GM19455 (cell line): ENCODE measurements around the gene SORBS2.
"Not testable (repeated sequence)": the region's sequence is repeated elsewhere in the genome, so short reads cannot be mapped to it uniquely, and the experiment has no call there.

Experiments used
- ATAC-seq: cut with Tn5 transposase; IDR thresholded peaks from one replicate; pipeline ENCODE4 v1.9.1; 2021; ENCODE audit not compliant: unreplicated experiment

The SORBS2 gene

DNA sequence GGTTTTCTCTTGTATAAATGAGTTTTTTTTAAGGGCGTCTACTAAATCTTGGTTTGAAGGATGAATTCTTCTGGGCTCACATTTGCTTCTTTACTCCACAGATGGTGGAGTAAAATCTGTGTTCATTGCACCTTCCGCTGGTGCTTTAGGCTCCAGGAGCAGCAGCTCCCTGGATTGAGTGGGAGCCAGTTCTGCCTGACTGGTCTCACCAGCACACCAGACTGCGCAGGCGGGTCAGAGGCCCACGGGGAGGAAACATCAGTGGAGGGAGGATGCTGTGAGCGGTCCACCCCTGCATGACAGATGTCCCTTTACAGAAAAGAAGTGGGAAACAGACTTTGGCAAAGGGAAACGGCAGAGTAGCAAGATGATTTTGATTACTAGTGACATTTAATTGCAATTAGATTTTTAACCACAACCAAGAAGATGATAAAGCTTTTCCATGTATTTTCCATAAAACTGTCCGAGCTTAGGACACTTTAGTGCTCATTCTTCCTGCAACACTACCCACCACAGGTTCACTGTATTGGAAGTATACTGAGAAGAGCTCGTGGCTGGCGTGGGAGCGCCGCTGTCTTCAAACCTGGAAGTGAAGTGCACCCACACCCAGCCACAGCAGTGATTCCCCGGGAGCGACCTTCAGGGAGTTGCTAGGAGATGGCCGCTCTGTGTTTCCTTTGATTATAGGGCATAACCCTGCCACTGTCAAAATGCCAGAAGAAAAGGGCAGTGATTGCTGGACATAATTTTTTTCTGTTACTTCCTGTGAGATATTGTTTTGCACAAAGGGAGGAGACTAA, 95.2 kb downstream of the SORBS2 start:
- no peak for ATAC-seq

GRCh38 chr4:185716141-185716551, 95.8 kb downstream of the SORBS2 start:
- no peak for ATAC-seq

DNA sequence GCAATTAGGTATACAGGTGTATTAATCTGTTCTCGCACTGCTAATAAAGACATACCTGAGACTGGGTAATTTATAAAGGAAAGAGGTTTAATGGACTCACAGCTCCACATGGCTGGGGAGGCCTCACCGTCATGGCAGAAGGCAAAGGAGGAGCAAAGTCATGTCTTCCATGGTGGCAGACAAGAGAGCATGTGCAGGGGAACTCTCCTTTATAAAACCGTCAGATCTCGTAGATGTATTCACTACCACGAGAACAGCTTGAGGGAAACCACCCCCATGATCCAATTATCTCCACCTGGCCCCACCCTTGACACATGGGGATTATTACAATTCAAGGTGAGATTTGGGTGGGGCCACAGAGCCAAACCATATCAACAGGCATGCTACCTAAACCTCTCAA, 97.5 kb downstream of the SORBS2 start:
- ATAC-seq, result not testable (repeated sequence)

DNA sequence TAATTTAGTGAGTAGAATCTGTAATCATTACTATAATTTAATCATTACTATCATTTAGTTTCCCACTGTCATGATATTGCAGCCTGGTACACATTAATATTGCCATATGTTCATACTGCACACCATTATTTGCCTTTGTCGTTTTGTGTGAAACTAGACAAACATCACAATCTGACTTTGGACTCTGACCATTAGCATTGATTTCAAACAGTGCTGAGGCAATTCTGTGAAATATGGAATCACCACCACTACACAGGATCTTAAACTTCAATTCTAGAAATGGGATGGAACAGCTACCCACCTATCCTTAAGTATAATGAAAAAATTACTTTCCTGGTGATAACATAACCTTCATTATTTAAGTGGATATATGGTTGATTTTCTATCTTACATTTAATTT, 98.3 kb downstream of the SORBS2 start:
- no peak for ATAC-seq

GRCh38 chr4:185713272-185713671, 98.7 kb downstream of the SORBS2 start:
- no peak for ATAC-seq

- ATAC-seq, result no peak
These were observed 99.5 kb downstream of the SORBS2 start for GRCh38 chr4:185712350-185713024.

- no peak for ATAC-seq
These were observed 100.3 kb downstream of the SORBS2 start for GRCh38 chr4:185711726-185712125.

DNA sequence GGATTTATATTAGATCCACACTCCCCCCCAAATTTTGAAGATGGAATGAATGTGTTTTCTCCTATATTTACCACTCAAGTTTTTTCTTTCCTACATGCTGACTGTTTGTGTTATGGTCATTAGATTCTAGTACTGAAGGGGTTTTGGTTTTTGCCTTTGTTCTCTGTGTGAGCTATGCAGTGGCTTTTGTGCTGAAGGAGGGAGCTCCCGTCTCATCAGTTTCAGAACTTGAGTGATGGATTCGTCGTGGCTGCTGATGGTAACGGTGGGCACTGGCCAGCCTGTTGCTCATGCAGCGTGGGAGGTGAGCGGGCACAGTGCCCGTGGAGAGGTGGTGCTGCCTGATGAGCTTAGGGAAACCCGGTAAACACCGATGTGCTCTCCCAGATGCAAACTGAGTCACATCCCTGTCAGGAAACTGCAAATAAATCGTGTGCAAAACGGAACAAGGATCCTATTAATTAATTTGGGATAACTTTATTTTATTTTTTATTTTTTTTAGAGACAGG, 101.5 kb downstream of the SORBS2 start:
- ATAC-seq, result no peak

DNA sequence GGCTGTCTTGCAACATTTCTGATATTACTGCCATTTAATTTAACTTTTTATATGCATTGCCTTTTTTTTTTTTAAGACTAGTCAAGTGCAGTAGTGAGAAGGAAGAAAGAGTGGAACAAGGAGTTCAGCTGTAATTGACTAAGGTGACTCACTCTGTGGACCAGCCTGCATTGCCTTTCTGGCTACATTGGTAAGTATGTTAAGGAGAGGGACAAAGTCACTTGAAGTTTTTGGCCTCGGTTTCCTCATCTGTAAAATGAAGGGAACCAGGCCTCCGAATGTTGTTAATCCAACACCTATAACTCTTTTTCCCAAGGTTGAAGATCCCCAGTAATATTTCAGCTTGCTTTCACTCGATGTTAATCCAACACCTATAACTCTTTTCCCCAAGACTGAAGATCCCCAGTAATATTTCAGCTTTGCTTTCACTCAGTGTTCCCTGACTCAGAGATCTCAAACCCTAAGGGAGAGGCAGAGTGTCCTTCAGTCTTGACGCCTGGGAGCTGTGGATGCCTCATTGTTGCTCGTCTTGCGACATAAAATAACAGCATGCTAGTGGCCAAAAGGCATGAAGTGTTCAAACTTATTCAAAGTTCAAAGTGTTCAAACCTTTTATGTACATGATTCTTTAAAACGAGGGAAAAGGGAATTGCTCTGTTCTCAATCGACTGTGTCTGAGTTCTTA, 102.0 kb downstream of the SORBS2 start:
- no peak for ATAC-seq

GRCh38 chr4:185708348-185708747, 103.6 kb downstream of the SORBS2 start:
- no peak for ATAC-seq

- ATAC-seq, result not testable (repeated sequence)
These were observed 104.4 kb downstream of the SORBS2 start for GRCh38 chr4:185707622-185708021.

DNA sequence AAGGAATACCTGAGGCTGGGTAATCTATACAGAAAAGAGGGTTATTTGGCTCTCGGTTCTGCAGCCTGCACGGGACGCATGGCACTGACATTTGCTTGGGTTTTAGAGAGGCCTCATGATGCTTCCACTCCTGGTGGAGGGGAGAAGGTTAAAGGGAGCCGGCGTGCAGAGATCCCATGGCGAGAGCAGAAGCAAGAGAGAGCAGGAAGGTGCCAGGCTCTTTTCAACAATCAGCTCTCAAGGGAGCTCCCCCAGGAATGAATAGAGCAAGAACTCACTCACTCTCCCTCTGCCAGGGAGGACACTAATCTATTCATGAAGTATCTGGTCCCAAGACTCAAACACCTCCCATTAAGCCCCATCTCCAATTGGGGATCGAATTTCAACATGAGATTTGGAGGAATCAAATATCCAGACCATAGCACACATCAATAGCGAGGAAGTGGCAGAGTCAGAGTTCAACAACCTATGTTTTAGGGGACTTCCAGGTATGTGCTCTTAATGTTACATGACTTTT, 109.8 kb downstream of the SORBS2 start:
- no peak for ATAC-seq

GRCh38 chr4:185700630-185701029, 111.4 kb downstream of the SORBS2 start:
- ATAC-seq, result no peak

- ATAC-seq, result no peak
These were observed 111.9 kb downstream of the SORBS2 start for GRCh38 chr4:185700048-185700447.

DNA sequence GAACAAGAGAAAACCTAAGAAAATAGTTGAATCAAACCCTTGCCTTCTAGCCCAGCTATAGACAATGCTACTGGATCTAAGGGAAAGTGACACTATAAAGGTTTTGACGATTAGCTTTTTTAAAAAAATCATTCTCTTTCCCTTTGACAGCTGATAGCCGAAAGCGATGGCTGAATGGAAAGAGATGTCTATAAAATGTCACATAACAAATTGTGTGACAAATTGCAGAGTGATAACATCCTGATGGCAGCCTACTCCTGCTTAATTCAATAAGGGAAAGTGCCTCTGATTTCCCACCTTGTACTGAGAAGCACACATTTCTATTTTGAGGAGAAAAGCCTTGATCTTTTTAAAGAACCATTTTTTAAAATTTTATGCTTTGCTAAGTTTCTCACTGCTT, 114.5 kb downstream of the SORBS2 start:
- ATAC-seq, result no peak

DNA sequence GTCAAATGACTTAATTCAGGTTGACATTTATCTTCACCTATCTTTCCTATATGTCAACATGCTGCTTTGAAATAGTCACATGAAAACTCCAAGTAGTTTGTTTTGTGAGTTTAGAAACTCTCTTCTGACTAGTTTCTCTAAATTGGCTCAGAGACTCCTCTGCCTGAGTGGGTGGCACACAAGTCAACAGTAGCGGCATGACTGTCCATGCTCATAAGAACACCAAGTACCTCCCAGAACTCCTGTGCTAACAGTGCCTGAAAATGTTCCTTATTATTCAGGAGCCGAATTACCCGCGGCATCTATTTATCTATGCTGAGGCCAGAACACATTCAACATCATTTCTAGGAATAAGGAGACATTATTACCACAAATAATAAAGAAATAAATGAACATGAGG, 116.3 kb downstream of the SORBS2 start:
- no peak for ATAC-seq

DNA sequence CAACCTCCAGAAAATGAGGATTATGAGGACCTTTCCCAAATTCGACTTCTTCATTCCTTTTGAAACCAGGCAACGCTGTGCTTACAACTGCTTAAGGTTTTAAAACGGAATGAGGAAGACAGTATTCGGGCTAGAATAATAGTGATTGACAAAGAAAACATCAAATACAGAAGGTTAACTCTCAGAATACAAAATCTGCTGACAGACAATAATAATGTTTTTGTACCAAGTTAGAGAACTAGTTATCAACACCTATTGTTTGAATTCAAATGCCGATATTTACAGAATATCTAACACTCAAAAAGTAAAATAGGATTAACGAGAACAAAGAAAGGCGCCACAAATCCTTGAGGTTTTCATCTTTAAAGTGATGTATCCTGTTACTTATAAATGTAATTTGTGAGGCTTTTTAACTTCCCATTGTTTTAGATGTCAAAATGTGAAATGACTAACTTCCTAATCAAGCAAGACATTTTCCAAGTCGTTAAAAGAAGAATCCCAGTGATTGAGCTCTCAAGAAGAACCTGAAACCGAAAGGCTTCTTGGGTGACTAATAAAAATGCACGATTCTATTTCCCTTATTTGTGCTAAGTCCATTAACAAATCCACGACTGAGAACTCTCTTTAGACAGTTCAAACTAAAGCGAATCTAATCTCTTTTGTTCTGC, 118.3 kb downstream of the SORBS2 start:
- ATAC-seq, result no peak

DNA sequence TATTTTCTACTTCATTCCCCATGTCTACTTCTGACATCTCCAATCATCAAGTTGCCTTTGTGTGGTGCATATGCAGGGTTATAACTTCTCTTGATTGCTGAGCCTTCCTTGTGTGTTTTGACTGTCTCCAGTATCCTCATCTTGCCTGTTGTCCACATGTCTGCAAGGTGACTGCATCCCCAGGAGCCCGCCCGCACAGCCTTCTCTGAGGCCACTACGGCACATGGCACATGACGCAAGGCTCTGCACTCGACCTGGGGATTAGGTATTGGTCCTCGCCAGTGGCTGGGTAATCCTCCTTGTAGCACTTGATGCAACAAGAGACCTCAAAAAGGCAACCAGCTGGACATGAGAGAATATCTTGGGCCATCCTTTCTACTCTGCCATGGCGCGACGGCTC, 122.6 kb downstream of the SORBS2 start:
- no peak for ATAC-seq

- ATAC-seq, result no peak
These were observed 126.2 kb downstream of the SORBS2 start for GRCh38 chr4:185685804-185686203.

- no peak for ATAC-seq
These were observed 128.1 kb downstream of the SORBS2 start for GRCh38 chr4:185683896-185684295.

GRCh38 chr4:185683222-185683621, 128.8 kb downstream of the SORBS2 start:
- ATAC-seq, result no peak
